HG03354 (cell line): ENCODE results near the gene ZNF428.
A peak's percentile ranks its signal among the peaks of the same experiment; 100 is the strongest.
"Not testable (repeated sequence)": the region's sequence is repeated elsewhere in the genome, so short reads cannot be mapped to it uniquely, and the experiment has no call there.

ENCODE experiments used
- ATAC-seq: cut with Tn5 transposase; IDR thresholded peaks from one replicate; pipeline ENCODE4 v1.9.1; 2021; ENCODE audit warnings: mild to moderate bottlenecking; ENCODE audit not compliant: unreplicated experiment, poor library complexity, severe bottlenecking

ZNF428 gene

DNA sequence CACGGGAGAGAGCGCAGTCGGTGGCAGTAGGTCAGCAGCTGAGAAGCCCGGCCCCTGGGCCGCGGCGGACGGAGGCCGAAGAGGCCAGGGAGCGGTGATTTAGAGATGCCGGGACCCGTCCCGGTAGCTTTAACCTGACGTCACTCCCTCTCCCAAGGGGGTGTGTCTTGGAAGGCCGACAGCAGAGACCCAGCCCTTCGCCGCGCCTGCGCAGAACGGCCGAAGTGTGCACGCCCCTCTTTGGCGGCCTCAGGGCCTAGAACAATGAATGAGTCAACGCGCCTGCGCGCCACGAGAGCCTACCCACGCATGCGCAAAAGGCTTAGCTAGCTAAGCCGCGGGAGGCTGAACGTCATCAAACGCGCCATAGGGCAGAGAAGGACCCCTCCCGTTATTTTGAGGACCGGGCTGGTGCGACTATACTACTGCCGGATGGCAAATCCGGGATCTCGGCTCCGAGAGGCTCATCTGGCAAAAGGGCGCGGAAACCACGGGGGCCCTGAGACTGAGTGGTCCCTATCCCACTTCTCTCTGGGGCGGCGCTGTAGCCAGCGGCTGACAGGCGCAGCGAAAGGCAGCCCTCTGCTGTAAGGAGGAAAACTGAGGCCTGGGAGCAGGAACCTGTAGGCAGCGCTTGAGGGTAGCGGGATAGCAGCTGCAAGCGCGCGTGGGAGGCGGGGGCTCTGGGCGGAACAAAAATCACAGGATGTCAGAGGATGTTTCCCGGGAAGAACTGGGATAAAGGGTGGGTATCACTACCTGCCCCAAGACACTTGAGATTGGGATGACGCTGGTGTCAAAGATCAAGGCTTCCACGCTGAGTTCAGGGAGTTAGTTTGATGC, 23.2 kb downstream of the ZNF428 start, which contains the start of the genes IRGQ and ZNF576:
IRGQ (minus strand) TSS at position 136 of the 843 bp plus-strand sequence. CDS start 796 bp downstream, outside the sequence.
ZNF576 (plus strand) TSS at position 597 of the 843 bp plus-strand sequence. CDS start 514 bp downstream, outside the sequence.
- peak; percentile 79 for ATAC-seq

DNA sequence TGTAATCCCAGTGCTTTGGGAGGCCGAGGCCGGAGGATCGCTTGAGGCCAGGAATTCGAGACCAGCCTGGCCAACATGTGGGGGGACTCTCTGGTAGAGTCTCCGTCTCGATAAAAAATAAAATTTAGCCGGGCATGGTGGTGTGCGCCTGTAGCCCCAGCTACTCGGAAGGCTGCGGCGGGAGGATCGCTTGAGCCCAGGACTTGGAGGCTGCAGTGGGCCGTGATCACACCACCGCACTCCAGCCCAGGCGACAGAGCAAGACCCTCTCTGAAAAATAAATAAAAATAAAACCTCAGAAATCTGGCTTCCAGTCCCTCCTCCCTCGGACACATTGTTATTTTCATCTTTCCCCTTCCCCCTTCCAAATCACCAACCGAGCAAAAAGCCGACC, 23.8 kb downstream of the ZNF428 start:
- peak; percentile 18 for ATAC-seq

DNA sequence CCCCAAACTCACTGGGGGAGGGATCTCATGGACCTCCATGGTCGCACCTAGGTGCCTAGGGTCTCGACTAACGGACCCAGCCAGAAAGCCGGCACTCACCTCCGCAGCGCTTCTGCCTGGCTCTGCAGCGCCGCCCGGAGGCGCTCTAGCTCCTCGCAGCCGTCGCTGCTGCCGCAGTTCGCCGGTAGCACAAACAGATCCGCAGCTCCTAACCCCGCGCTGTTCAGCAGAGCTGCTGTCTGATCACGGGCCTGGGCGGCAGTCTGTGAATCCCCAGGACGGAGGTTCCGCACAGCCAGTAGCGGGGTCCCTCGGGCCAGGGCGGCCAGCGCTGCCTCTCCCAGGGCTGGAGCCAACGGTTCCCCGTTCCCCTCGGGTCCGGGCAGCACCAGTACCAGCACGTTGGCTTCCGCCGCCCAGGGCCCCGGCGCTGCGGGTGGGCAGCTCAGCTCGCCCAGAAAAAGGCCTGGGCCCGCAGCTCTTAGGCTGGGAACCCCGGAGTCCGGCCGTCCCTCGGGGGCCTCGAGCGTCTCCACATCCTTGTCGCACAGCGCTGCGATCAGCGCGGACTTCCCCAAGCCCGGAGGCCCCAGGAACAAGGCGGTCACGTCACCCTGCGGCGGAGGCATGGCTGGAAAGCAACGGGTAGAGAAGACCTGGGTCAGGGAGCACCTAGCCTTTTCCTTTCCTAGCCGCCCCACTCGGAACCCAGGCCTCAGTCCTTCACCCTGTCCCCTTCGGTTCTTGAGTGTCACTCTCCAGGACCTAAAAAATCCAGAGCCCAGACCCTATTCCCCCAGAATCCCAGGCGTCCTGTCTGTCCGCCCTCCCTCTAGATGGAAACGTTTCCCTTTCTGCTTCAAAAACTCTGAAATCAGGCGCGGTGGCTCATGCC, 24.5 kb downstream of the ZNF428 start:
- peak; percentile 41 for ATAC-seq

DNA sequence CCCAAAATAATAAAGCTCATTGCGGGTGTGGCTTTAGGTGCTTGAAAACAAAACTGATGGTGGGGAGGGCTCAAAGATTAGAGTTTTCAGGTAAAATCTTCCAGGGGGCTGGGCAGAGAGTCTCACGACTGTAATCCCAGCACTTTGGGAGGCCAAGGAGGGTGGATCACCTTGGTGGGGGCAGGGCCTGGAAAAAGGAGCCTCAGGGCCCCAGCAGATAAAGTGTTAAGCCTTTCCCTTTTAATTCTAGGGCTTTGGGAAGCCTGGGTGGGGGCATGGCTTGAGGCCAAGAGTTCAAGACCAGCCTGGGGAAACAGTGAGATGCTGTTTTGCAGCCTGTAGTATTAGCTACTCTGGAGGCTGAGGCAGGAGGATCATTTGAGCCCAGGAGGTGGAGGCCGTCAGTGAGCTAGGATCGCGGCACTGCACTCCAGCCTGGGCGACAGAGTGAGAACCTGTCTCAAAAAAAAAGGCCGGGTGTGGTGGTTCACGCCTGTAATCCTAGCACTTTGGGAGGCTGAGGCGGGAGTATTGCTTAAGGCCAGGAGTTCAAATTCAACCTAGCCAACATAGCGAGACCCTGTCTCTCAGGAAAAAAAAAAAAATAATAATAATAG, 25.2 kb downstream of the ZNF428 start:
- ATAC-seq: no peak

GRCh38 chr19:43592800-43593350, 26.6 kb downstream of the ZNF428 start:
- no peak for ATAC-seq

GRCh38 chr19:43591904-43592772, 27.3 kb downstream of the ZNF428 start:
- no peak for ATAC-seq

GRCh38 chr19:43589678-43590077, 29.8 kb downstream of the ZNF428 start:
- ATAC-seq: no peak

DNA sequence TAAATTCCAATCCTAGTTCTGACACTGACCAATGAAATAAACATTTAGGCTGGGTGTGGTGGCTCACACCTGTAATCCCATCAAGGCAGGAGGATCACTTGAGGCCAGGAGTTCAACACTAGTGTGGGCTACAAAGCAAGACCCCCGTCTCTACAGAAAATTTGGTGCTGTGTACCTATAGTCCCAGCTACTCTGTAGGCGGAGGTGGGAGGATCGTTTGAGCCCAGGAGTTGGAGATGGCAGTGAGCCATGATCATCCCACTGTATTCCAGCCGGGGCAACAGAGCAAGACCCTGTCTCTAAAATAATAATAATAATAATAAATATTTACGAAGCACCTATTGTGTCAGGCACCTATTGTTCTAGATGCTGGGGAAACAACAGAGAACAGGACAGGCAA, 30.2 kb downstream of the ZNF428 start:
- ATAC-seq: no peak

DNA sequence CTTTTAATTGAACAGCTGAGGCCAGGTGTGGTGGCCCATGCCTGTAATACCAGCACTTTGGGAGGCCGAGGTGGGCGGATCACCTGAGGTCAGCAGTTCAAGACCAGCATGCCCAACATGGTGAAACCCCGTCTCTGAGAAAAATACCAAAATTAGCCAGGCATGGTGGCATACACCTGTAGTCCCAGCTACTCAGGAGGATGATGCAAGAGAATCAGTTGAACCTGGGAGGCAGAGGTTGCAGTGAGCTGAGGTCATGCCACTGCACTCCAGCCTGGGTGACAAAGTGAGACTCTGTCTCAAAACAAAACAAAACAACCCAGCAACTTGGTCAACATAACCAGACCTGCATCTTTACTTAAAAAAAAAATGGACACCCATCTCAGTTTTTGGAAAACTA, 32.4 kb downstream of the ZNF428 start:
- ATAC-seq: not testable (repeated sequence)

- ATAC-seq: no peak
Measured at GRCh38 chr19:43586346-43586745, 33.1 kb downstream of the ZNF428 start.

DNA sequence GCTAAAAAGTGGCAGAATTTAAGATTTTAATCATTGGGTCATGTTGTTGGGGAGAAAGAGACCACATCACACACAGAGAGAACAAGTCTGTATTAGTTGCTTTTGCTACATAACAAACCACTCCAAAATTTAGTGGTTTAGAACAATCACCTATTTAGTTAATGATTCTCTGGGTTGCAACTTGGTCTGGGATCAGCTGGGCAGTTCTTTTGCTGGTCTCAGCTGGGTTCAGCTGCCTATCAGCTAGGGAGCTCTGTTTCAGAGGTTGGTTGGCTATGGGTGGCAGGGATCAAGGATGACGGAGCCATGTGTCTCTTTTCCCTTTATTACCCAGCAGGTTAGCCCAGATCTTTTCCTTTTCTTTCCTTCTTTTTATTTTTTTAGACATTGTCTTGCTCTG, 34.9 kb downstream of the ZNF428 start:
- peak; percentile 62 for ATAC-seq

- no peak for ATAC-seq
Measured at GRCh38 chr19:43582495-43582894, 36.9 kb downstream of the ZNF428 start.

DNA sequence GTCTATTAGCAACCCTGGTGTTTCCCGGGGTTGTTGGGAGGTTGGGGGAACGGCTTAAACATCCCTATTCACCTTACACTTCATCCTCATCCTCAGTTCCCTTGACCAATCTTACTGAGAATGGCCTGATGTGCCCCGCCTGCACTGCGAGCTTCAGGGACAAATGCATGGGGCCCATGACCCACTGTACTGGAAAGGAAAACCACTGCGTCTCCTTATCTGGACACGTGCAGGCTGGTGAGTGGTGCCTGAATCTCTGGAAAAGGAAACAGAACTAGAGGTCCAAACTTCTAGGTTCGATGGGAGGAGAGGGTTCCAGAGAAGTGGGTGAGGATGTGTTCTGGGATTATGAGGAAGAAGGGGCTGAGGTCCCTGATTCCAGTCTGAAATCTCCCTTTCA, 38.0 kb downstream of the ZNF428 start:
- no peak for ATAC-seq

GRCh38 chr19:43578787-43579186, 40.6 kb downstream of the ZNF428 start:
- no peak for ATAC-seq

DNA sequence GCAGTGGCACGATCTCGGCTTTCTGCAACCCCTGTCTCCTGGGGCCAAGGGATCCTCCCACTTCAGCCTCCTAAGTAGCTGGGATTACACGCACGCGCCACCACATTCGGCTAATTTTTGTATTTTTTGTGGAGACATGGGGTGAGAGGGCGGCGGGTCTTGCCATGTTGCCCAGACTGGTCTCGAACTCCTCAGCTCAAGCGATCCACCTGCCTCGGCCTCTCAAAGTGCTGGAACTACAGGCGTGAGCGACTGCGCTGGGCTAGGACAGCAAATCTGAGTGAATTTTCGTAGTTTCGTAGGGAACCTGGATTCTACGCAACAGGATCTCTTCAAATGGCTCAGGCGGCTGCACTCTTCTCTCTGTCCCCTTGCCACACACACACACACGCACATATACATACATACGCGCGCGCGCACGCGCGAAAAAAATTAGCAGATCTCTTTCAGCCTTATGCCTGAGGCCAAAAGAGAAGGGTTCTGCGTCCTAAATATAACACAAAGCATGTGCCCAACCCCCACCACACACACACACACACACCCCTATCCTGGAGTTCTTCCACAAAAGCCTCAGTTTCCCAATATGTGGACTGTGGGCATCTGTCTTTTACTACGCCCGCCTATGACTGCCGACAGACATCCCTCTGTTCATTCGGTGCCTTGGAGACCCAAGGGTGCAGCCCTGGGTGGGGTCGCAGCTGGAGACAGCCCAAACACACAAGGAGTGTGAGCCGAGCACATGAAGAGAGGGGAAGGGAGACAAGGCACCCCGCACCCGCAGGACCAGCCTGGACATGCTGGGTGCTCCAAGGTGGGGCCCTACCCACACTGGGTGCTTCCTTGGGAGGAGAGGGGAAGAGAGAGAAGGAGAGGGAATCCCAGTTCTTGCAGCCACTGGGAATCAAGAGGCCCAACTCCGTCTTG, 43.2 kb downstream of the ZNF428 start:
- peak; percentile 6 for ATAC-seq

DNA sequence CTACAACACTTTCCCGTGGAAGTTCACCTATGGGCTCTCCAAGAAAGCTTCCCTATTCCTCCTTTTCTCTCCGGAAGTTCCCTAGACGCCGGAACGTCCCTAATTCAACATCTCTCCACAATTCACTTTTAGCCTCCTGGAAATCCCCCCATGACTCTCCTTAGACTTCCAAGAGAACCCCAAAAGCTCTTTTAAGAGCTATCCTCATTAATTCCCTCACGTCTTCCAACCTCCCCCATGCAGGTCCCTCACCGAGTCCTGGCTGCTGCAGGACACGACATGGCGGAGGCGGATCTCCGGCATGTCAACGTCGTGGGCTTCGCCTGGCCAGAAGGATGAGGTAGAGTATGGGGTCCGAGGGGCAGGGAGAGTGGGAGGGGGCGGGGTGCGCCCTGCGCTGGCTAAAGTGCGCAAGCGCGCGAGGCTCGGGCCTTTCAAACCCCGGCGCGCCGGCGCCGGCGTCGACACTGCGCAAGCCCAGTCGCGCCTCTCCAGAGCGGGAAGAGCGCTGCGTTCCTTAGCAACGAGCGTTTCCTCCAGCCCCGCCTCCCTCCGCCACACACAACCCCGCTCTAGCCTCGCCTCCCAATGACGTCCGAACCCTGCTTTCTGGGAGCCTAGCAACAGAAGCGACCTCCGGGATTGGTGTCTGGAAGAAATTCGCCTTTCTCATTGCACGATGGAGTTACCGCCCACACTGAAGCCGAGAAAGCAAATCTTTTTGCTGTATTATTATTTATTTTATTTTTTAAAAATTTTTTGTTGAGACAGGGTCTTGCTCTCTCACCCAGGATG, 44.1 kb downstream of the ZNF428 start, which contains the start of the genes PINLYP and XRCC1:
PINLYP (plus strand) TSS at position 646 of the 795 bp plus-strand sequence. CDS start 1,391 bp downstream, outside the sequence.
XRCC1 (minus strand) TSS at position 372 of the 795 bp plus-strand sequence; CDS start at position 303, 69 bp downstream.
- peak; percentile 98 for ATAC-seq
